Activated T-cell treated with anti-CD3 and anti-CD28 coated beads, Interleukin-2, amount 50 U/mL, for 72 hours (primary cell): ENCODE measurements around the gene CTPS2. TPM values are rescaled to one million over a fixed set of nuclear protein-coding genes. Genes with fewer than 3 reads are reported as not detected.

Experiments
- ATAC-seq, 2 donors: fragments of 150-1000 bp; cut with Tn5 transposase; replicated peaks in 1 of 2; 2 replicates each; pipeline ENCODE4 v1.10.0; 2021; ENCODE audit warnings: moderate library complexity in 2 of 2, mild to moderate bottlenecking in 1 of 2
- DNase-seq, 2 donors: peaks; one replicate each; pipeline ENCODE4 v3.0.0; 2021 to 2022; ENCODE audit warnings: mixed read lengths in 1 of 2
- H3K27ac Mint-ChIP-seq: one replicate; pipeline ENCODE4 v1.8.0; 2022; ENCODE audit warnings: mild to moderate bottlenecking, moderate library complexity, mixed read lengths
- H3K27me3 Mint-ChIP-seq: one replicate; pipeline ENCODE4 v1.8.0; 2022; ENCODE audit warnings: low read depth, mixed read lengths
- H3K36me3 Mint-ChIP-seq, 2 donors: one replicate each; pipeline ENCODE4 v1.8.0; 2022; ENCODE audit warnings: mixed read lengths in 2 of 2, mild to moderate bottlenecking in 1 of 2; ENCODE audit not compliant: insufficient read depth in 2 of 2
- H3K4me1 Mint-ChIP-seq: one replicate; pipeline ENCODE4 v1.8.0; 2022; ENCODE audit warnings: low read depth, mixed read lengths
- H3K4me3 Mint-ChIP-seq, 2 donors: one replicate each; pipeline ENCODE4 v1.8.0; 2022; ENCODE audit warnings: mild to moderate bottlenecking in 2 of 2, mixed read lengths in 2 of 2, moderate library complexity in 2 of 2
- H3K9me3 Mint-ChIP-seq, 2 donors: one replicate each; pipeline ENCODE4 v1.8.0; 2022; ENCODE audit warnings: mixed read lengths in 2 of 2
- total RNA-seq, 2 donors: library from RNA; stranded (reverse); gene quantifications; one replicate each; pipeline ENCODE4 v1.2.3, GENCODE V29; 2022

CTPS2 gene
- total RNA-seq, 2 donors from 2014 or later = 8.1 to 8.3 TPM

DNA sequence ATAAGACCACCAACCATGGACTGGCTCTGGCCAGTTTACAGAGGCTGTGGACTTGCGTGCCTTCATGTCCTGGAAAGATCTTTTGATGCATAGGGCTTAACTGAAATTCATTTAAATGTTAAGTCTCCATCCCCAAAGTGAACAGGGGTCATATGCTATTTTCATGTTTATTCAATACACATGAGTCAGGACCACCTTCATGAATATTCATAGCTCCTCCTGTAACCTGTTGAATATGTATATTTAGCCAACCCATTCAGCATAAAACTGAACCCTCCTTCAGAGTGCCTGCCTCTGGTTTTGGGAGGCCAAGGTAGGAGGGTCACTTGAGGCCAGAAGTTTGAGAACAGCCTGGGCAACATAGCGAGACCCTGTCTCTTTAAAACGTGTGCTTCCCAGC, 7.1 kb downstream of the CTPS2 start:
- Mint-ChIP-seq H3K27me3 (peaks cover 6% of the 10 kb centered on the region), H3K9me3 (no peaks in the 10 kb centered on the region), H3K36me3 (no peaks in the 10 kb centered on the region), H3K4me1 (no peaks in the 10 kb centered on the region), H3K4me3 (no peak overlapping the region), H3K27ac (no peak overlapping the region)
- ATAC-seq = no peak
- no peak for DNase-seq

DNA sequence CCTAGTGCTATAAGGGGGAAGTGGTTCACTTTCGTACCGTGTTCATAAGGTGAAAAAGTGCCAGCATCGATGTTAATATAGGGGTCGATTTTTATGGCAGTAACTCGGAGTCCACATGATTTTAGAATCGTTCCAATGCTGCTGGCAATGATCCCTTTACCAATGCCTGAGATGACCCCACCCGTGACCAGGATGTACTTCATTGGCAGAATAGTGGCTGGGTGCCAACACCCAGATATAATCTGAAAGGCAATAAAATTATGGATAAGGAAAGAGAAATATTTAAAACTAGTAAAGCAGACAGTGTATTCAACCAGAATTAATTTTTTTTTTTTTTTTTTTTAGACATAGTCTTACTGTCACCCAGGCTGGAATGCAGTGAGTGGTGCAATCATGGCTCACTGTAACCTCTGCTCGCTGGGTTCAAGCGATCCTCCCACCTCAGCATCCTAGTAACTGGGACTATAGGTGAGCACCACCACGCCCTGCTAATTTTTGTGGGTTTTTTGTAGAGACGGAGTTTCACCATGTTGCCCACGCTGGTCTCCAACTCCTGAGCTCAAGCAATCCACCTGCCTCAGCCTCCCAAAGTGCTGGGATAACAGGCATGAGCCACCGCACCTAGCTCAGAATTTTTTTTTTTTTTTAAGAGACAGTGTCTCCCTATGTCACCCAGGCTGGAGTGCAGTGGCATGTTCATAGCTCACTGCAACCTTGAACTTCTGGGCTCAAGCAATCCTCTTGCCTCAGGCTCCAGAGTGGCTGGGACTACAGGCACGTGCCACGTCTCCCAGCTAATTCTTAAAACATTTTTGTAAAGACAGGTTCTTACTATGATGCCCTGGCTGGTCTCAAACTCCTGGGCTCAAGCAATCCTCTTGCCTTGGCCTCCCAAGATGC, 9.5 kb downstream of the CTPS2 start:
- Mint-ChIP-seq H3K27ac (no peak overlapping the region), H3K27me3 (peaks cover 6% of the 10 kb centered on the region)
- no peak for DNase-seq

DNA sequence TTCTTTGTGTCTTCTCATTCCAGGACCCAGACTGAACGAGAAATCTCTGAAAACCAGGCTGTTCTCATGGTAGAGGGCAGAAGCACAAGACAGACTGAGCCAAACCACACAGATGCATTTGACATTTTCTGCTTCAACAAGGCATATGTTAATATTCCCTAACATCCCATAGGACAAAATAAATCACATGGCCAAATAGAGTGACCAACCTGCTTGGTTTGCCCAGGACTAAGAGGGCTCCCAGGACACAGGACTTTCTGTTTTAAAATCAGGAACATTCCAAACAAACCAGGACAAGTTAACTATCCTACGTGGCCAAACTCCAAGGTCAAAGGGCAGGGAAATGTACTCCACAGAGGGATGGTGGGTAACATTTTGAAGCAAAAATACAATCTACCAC, 11.7 kb downstream of the CTPS2 start:
- no peaks in the 10 kb centered on the region for H3K4me1 Mint-ChIP-seq
- H3K27ac Mint-ChIP-seq = no peak overlapping the region
- ATAC-seq = no peak
- no peak overlapping the region for H3K4me3 Mint-ChIP-seq
- no peaks in the 10 kb centered on the region for H3K36me3 Mint-ChIP-seq
- peaks cover 11% of the 10 kb centered on the region for H3K27me3 Mint-ChIP-seq
- H3K9me3 Mint-ChIP-seq = no peaks in the 10 kb centered on the region
- DNase-seq = no peak

More for the DNA sequence above, 9.5 kb downstream of the CTPS2 start:
- ATAC-seq = no peak
- Mint-ChIP-seq H3K4me1 (no peaks in the 10 kb centered on the region), H3K36me3 (no peaks in the 10 kb centered on the region), H3K9me3 (no peaks in the 10 kb centered on the region), H3K4me3 (no peak overlapping the region)

DNA sequence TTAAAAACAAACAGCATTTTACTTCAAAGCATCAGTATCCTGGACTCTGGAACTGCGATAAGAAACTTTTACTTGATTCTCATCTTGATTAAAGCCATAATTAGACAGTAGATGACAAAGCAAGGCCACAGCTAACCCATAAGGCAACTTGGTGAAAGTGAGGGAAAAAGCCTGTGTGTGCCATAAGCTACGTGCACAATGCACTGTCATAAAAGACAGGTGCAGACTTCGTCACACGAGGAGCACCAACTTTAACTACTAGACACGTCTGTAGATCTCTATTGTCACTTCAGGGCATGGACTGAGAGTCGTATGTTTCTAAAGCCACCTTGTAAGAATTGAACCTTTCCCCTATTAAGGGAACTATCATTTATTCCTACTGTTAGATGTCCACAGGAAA, 13.1 kb downstream of the CTPS2 start:
- H3K4me3 Mint-ChIP-seq = no peak overlapping the region
- H3K27ac Mint-ChIP-seq = no peak overlapping the region
- no peaks in the 10 kb centered on the region for H3K4me1 Mint-ChIP-seq
- no peaks in the 10 kb centered on the region for H3K36me3 Mint-ChIP-seq
- no peak for ATAC-seq
- no peak for DNase-seq
- peaks cover 13% of the 10 kb centered on the region for H3K27me3 Mint-ChIP-seq
- no peaks in the 10 kb centered on the region for H3K9me3 Mint-ChIP-seq

DNA sequence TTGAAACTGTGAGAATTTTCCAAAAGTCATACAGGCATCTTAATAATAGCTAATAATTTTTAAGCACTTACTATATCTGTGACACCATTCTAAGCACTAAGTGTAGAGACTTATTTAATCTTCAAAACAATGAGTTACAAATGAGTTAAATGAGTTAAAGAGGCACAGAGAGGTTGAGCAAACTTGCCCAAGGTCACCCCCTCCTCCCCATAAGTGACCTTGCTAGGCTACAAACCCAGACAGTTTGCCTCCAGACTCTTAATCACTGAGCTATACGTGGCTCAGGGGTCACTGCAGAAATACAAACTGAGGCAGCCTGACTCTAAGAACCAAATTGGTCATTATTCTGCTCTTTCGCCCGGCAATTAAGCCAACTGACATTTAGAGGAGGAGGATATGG, 15.5 kb downstream of the CTPS2 start:
- DNase-seq (no peak), ATAC-seq (no peak)
- no peak overlapping the region for H3K4me3 Mint-ChIP-seq
- no peak overlapping the region for H3K27ac Mint-ChIP-seq
- H3K4me1 Mint-ChIP-seq = no peaks in the 10 kb centered on the region
- no peaks in the 10 kb centered on the region for H3K36me3 Mint-ChIP-seq
- H3K9me3 Mint-ChIP-seq = no peaks in the 10 kb centered on the region
- peaks cover 13% of the 10 kb centered on the region for H3K27me3 Mint-ChIP-seq

DNA sequence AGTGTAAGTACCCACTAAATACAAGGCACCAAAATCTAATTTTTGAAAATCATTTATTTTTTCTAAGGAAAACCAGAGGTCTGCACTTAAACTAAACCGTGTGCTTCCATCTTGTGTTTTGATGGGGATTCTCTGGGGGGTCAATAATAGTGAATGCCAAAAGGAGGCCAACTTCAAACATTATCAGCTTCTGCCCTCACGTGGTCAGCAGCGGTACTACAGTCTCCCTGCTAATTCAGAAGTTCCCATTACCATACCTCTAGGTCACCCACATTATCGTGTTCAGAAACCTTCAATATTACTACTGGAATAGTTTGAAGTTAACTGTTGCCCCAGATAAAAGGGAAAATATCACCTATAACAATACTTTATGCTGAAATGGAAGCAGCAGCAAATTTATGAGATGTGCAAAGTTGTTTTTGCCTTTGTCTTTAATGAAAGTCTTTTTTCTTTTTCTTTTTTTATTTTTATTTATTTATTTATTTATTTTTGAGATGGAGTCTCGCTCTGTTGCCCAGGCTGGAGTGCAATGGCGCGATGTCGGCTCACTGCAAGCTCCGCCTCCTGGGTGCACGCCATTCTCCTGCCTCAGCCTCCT, 17.3 kb downstream of the CTPS2 start:
- no peak overlapping the region for H3K27ac Mint-ChIP-seq
- DNase-seq (peak; percentile 52 to 56), ATAC-seq (peak in 1 of 2 donors; percentile 44)
- H3K27me3 Mint-ChIP-seq = peaks cover 13% of the 10 kb centered on the region
- H3K36me3 Mint-ChIP-seq = no peaks in the 10 kb centered on the region
- H3K4me1 Mint-ChIP-seq = no peaks in the 10 kb centered on the region
- H3K9me3 Mint-ChIP-seq = no peaks in the 10 kb centered on the region
- H3K4me3 Mint-ChIP-seq = no peak overlapping the region

- H3K4me3 Mint-ChIP-seq = no peak overlapping the region
- peaks cover 1 to 2% of the 10 kb centered on the region in 2 donors for H3K36me3 Mint-ChIP-seq
- no peak for DNase-seq
- no peaks in the 10 kb centered on the region for H3K9me3 Mint-ChIP-seq
- no peaks in the 10 kb centered on the region for H3K4me1 Mint-ChIP-seq
- no peaks in the 10 kb centered on the region for H3K27me3 Mint-ChIP-seq
- no peak for ATAC-seq
- no peak overlapping the region for H3K27ac Mint-ChIP-seq
Observed at GRCh38 chrX:16687514-16687913, 25.0 kb downstream of the CTPS2 start.

DNA sequence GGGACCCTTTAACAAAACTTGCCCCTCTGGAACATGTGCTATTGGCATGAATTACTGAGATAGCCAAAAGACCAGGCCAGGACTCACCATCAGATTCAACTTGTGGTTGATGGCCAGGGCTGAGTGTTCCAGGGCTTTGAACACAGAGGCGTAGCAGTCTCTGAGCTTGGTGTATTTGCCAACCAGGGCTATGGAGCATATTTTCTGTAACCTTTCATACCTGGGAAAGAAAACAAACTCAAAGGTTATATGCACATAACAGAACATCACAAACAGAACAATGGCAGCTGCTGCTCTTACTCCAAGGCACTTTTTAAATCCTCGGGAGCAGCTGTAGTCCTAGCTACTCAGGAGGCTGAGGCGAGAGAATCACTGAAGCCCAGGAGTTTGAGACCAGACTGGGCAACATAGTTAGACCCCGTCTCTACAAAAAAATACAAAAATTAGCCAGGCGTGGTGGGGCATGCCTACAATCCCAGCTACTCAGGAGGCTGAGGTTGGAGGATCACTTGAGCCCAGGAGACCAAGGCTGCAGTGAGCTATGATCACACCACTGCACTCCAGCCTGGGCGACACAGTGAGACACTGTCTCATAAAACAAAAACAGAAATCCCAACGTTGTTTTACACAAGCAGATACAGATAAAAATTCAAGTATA, 29.3 kb downstream of the CTPS2 start:
- no peak overlapping the region for H3K27ac Mint-ChIP-seq
- H3K27me3 Mint-ChIP-seq = no peaks in the 10 kb centered on the region
- no peak for DNase-seq
- H3K4me1 Mint-ChIP-seq = no peaks in the 10 kb centered on the region
- no peak overlapping the region for H3K4me3 Mint-ChIP-seq
- H3K36me3 Mint-ChIP-seq = peaks cover 1 to 3% of the 10 kb centered on the region in 2 donors
- no peak for ATAC-seq
- H3K9me3 Mint-ChIP-seq = no peaks in the 10 kb centered on the region

- no peak for ATAC-seq
- Mint-ChIP-seq H3K27ac (no peak overlapping the region), H3K4me1 (no peaks in the 10 kb centered on the region), H3K4me3 (no peak overlapping the region), H3K27me3 (no peaks in the 10 kb centered on the region), H3K36me3 (peaks cover 0 to 1% of the 10 kb centered on the region in 2 donors), H3K9me3 (no peaks in the 10 kb centered on the region)
- DNase-seq = no peak
Observed at GRCh38 chrX:16678689-16679088, 33.8 kb downstream of the CTPS2 start.

DNA sequence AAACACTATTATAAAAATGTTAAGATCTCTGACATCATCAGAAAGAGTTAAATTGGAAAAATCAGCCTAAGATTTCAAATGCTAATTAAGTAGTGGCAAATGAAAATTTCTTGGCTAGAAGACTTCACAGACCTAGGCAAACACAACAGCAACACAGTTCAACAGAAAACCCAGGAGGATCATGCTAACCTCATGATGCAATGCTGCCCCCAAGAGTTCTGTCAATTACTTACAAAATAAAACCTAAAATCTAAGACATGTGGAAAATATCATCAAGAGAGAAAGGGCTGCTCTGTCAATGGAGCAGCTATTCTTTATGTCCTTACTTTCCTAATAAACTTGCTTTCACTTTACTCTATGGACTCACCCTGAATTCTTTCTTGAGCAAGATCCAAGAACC, 41.5 kb downstream of the CTPS2 start:
- ATAC-seq = no peak
- Mint-ChIP-seq H3K36me3 (peaks cover under 1 to 2% of the 10 kb centered on the region in 2 donors), H3K4me3 (no peak overlapping the region), H3K27me3 (peaks cover 10% of the 10 kb centered on the region), H3K27ac (no peak overlapping the region), H3K4me1 (no peaks in the 10 kb centered on the region), H3K9me3 (no peaks in the 10 kb centered on the region)
- peak; percentile 2 to 6 for DNase-seq

- Mint-ChIP-seq H3K36me3 (peaks cover 2% of the 10 kb centered on the region in 2 donors), H3K4me3 (no peak overlapping the region), H3K9me3 (no peaks in the 10 kb centered on the region), H3K27me3 (peaks cover 10% of the 10 kb centered on the region), H3K27ac (no peak overlapping the region), H3K4me1 (no peaks in the 10 kb centered on the region)
- DNase-seq (no peak), ATAC-seq (no peak)
Observed at GRCh38 chrX:16666541-16666940, 45.9 kb downstream of the CTPS2 start.

GRCh38 chrX:16665089-16665488, 47.4 kb downstream of the CTPS2 start:
- DNase-seq (no peak), ATAC-seq (no peak)
- Mint-ChIP-seq H3K9me3 (no peaks in the 10 kb centered on the region), H3K27ac (no peak overlapping the region), H3K4me3 (no peak overlapping the region), H3K27me3 (peaks cover 10% of the 10 kb centered on the region), H3K36me3 (peaks cover 2% of the 10 kb centered on the region in 2 donors), H3K4me1 (no peaks in the 10 kb centered on the region)

GRCh38 chrX:16664626-16665025, 47.8 kb downstream of the CTPS2 start:
- no peaks in the 10 kb centered on the region for H3K9me3 Mint-ChIP-seq

More at GRCh38 chrX:16664626-16665025, 47.8 kb downstream of the CTPS2 start:
- no peaks in the 10 kb centered on the region for H3K4me1 Mint-ChIP-seq
- peaks cover 10% of the 10 kb centered on the region for H3K27me3 Mint-ChIP-seq
- H3K4me3 Mint-ChIP-seq = no peak overlapping the region
- DNase-seq = no peak
- peak overlapping the region; percentile 35 for H3K27ac Mint-ChIP-seq
- H3K36me3 Mint-ChIP-seq = peaks cover 2% of the 10 kb centered on the region in 2 donors
- ATAC-seq = no peak
